GM23338 (cell line): ENCODE data around the gene NADK. TPM values are rescaled to one million over a fixed set of nuclear protein-coding genes. Genes with fewer than 3 reads are reported as not detected.

Source experiments
- ATAC-seq: fragments of 200-7000 bp; cut with Tn5 transposase; 3 replicates; pipeline ENCODE4 v1.9.1; 2020
- DNase-seq: peaks from one replicate; pipeline ENCODE4 v3.0.0-alpha.2; 2015; ENCODE audit warnings: low spot score
- H2AFZ ChIP-seq: fragments of 200-600 bp; sonication (generic); 2 replicates; pipeline ENCODE4 v1.8.0; 2016; ENCODE audit warnings: antibody characterized with exemption, mild to moderate bottlenecking, moderate library complexity
- H3F3A ChIP-seq: fragments of 200-600 bp; sonication (generic); replicated peaks from 2 replicates; pipeline ENCODE4 v1.8.0; 2017; ENCODE audit warnings: antibody characterized with exemption, mixed run types, low read depth
- H3K27ac ChIP-seq: fragments of 200-600 bp; sonication (generic); 2 replicates; pipeline ENCODE4 v1.6.1; 2016; ENCODE audit warnings: low read depth
- H3K27me3 ChIP-seq: fragments of 200-600 bp; sonication (generic); 2 replicates; pipeline ENCODE4 v1.8.0; 2016; ENCODE audit warnings: mild to moderate bottlenecking, mixed run types, moderate library complexity; ENCODE audit not compliant: insufficient read depth
- H3K36me3 ChIP-seq: fragments of 200-600 bp; sonication (generic); 2 replicates; pipeline ENCODE4 v1.8.0; 2016; ENCODE audit warnings: mild to moderate bottlenecking; ENCODE audit not compliant: insufficient read depth
- H3K4me1 ChIP-seq: fragments of 200-600 bp; sonication (generic); 2 replicates; pipeline ENCODE4 v1.8.0; 2016; ENCODE audit warnings: mild to moderate bottlenecking, moderate library complexity; ENCODE audit not compliant: insufficient read depth
- H3K4me2 ChIP-seq: fragments of 200-600 bp; sonication (generic); 2 replicates; pipeline ENCODE4 v1.7.1; 2017; ENCODE audit warnings: mixed run types
- H3K4me3 ChIP-seq: fragments of 200-600 bp; sonication (generic); 2 replicates; pipeline ENCODE4 v1.6.1; 2016; ENCODE audit warnings: mixed run types
- H3K79me2 ChIP-seq: fragments of 200-600 bp; sonication (generic); replicated peaks from 2 replicates; pipeline ENCODE4 v1.8.0; 2017; ENCODE audit warnings: mild to moderate bottlenecking; ENCODE audit not compliant: insufficient read depth
- H3K9me2 ChIP-seq: fragments of 200-600 bp; sonication (generic); 2 replicates; pipeline ENCODE4 v1.8.0; 2017; ENCODE audit not compliant: insufficient read depth
- H4K20me1 ChIP-seq: fragments of 200-600 bp; sonication (generic); replicated peaks from 2 replicates; pipeline ENCODE4 v1.8.0; 2017; ENCODE audit warnings: mild to moderate bottlenecking; ENCODE audit not compliant: insufficient read depth
- H3K27ac Mint-ChIP-seq: 2 replicates; pipeline ENCODE4 v1.8.0; 2020; ENCODE audit warnings: inconsistent platforms, mild to moderate bottlenecking, moderate library complexity, mixed read lengths
- H3K27me3 Mint-ChIP-seq: 3 replicates; pipeline ENCODE4 v1.8.0; 2022; ENCODE audit warnings: low read depth, mild to moderate bottlenecking, moderate library complexity, mixed read lengths, inconsistent platforms; ENCODE audit not compliant: insufficient read depth, poor library complexity
- H3K36me3 Mint-ChIP-seq: 3 replicates; pipeline ENCODE4 v1.8.0; 2021; ENCODE audit warnings: low read depth, mild to moderate bottlenecking, inconsistent platforms, moderate library complexity, mixed read lengths
- H3K4me1 Mint-ChIP-seq: 3 replicates; pipeline ENCODE4 v1.8.0; 2020; ENCODE audit warnings: mild to moderate bottlenecking, inconsistent platforms, mixed read lengths
- H3K4me3 Mint-ChIP-seq: 3 replicates; pipeline ENCODE4 v1.8.0; 2021; ENCODE audit warnings: moderate library complexity, mild to moderate bottlenecking, inconsistent platforms, mixed read lengths
- H3K9me3 Mint-ChIP-seq: 3 replicates; pipeline ENCODE4 v1.8.0; 2020; ENCODE audit warnings: moderate library complexity, mild to moderate bottlenecking, inconsistent platforms, mixed read lengths
- CREB1 ChIP-seq: fragments of 250-450 bp; sonication (Bioruptor Pico); IDR thresholded peaks from 2 replicates; pipeline ENCODE4 v1.5.0; 2020; ENCODE audit warnings: low read depth, mild to moderate bottlenecking, moderate library complexity
- EZH2 ChIP-seq: fragments of 200-600 bp; sonication (generic); IDR thresholded peaks from one replicate; pipeline ENCODE4 v1.8.0; 2017; ENCODE audit warnings: antibody characterized with exemption, mild to moderate bottlenecking, low read depth; ENCODE audit not compliant: unreplicated experiment
- EZH2phosphoT487 ChIP-seq: fragments of 200-600 bp; sonication (generic); IDR thresholded peaks from one replicate; pipeline ENCODE4 v1.8.1; 2018; ENCODE audit warnings: antibody characterized with exemption; ENCODE audit not compliant: unreplicated experiment
- JUNB ChIP-seq: IDR thresholded peaks from one replicate; pipeline ENCODE4 v1.6.1; 2016; ENCODE audit warnings: antibody characterized with exemption; ENCODE audit not compliant: unreplicated experiment
- NANOG ChIP-seq: IDR thresholded peaks from 2 replicates; pipeline ENCODE4 v1.6.1; 2016; ENCODE audit warnings: antibody characterized with exemption, borderline replicate concordance
- POLR2AphosphoS5 ChIP-seq: IDR thresholded peaks from 2 replicates; pipeline ENCODE4 v1.6.1; 2016; ENCODE audit warnings: antibody characterized with exemption, low read depth
- STAT1 ChIP-seq: IDR thresholded peaks from one replicate; pipeline ENCODE4 v1.6.1; 2016; ENCODE audit warnings: antibody characterized with exemption; ENCODE audit not compliant: unreplicated experiment
- ZNF114 ChIP-seq: fragments of 250-450 bp; sonication (Bioruptor Pico); IDR thresholded peaks from 2 replicates; pipeline ENCODE4 v1.5.0; 2020; ENCODE audit warnings: mild to moderate bottlenecking, moderate library complexity
- ZNF331 ChIP-seq: fragments of 250-450 bp; sonication (Bioruptor Pico); IDR thresholded peaks from 2 replicates; pipeline ENCODE4 v1.5.0; 2020; ENCODE audit warnings: low read depth, mild to moderate bottlenecking, moderate library complexity
- polyA plus RNA-seq: library from polyadenylated mRNA; unstranded; fragments of >200 nt; fragmentation: Nextera tagmentation; extraction: Ambion mirVana; gene quantifications from 2 replicates; pipeline ENCODE4 v1.2.1, GENCODE V29; 2016
- total RNA-seq: library from RNA; depleted of rRNA; stranded (reverse); fragments of >200 nt; shearing (Covaris generic); gene quantifications from 2 replicates; pipeline ENCODE4 v1.2.3, GENCODE V29; 2014
- TF ChIP-seq, protein P1 (sequence below): fragments of 250-450 bp; sonication (Bioruptor Pico); IDR thresholded peaks from 2 replicates; pipeline ENCODE4 v1.5.0; 2020; ENCODE audit warnings: mild to moderate bottlenecking, moderate library complexity
- TF ChIP-seq, protein P2 (sequence below), 2 experiments: fragments of 200-600 bp in 1 of 2; sonication (generic) in 1 of 2; conservative IDR thresholded peaks; 2 replicates each; pipeline versions ENCODE4 v1.5.1 to v1.6.1; 2016 to 2017; ENCODE audit warnings: antibody characterized with exemption in 2 of 2, low read depth in 2 of 2, mild to moderate bottlenecking in 2 of 2, moderate library complexity in 1 of 2
- TF ChIP-seq, protein P3 (sequence below): IDR thresholded peaks from one replicate; pipeline ENCODE4 v1.6.1; 2018; ENCODE audit warnings: antibody characterized with exemption; ENCODE audit not compliant: unreplicated experiment
- TF ChIP-seq, protein P4 (sequence below): IDR thresholded peaks from 2 replicates; pipeline ENCODE4 v1.6.1; 2016; ENCODE audit warnings: antibody characterized with exemption

The NADK gene
- total and polyA plus RNA-seq, 2 experiments from 2014 or later = 45.3 to 73.2 TPM

DNA sequence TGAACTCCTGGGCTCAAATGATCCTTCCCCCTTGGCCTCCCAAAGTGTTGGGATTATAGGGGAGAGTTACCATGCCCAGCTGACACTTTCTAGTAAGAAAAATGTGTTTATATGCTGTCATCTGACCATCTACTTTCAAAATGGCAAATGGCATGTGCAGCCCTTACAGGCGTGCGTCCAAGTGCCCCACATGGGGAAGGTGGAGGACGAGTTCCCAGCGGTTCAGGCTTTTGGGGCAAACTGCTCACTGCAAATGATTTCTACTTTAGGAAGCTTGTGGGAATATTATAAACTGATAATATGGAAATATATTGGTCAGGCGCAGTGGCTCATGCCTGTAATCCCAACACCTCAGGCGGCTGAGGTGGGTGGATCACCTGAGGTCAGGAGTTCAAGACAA lies 41.5 kb upstream of the NADK start:
- Mint-ChIP-seq H3K4me3 (no peak overlapping the region), H3K27me3 (peaks cover 7% of the 10 kb centered on the region), H3K4me1 (no peaks in the 10 kb centered on the region), H3K36me3 (peaks cover 67% of the 10 kb centered on the region), H3K27ac (no peak overlapping the region), H3K9me3 (no peaks in the 10 kb centered on the region)
- no peaks in the 10 kb centered on the region for H3K27me3 ChIP-seq
- TF ChIP-seq EZH2 = no peak
- TF ChIP-seq ZNF114 (CRISPR knock-in tag) = no peak
- TF ChIP-seq, protein P1, sequence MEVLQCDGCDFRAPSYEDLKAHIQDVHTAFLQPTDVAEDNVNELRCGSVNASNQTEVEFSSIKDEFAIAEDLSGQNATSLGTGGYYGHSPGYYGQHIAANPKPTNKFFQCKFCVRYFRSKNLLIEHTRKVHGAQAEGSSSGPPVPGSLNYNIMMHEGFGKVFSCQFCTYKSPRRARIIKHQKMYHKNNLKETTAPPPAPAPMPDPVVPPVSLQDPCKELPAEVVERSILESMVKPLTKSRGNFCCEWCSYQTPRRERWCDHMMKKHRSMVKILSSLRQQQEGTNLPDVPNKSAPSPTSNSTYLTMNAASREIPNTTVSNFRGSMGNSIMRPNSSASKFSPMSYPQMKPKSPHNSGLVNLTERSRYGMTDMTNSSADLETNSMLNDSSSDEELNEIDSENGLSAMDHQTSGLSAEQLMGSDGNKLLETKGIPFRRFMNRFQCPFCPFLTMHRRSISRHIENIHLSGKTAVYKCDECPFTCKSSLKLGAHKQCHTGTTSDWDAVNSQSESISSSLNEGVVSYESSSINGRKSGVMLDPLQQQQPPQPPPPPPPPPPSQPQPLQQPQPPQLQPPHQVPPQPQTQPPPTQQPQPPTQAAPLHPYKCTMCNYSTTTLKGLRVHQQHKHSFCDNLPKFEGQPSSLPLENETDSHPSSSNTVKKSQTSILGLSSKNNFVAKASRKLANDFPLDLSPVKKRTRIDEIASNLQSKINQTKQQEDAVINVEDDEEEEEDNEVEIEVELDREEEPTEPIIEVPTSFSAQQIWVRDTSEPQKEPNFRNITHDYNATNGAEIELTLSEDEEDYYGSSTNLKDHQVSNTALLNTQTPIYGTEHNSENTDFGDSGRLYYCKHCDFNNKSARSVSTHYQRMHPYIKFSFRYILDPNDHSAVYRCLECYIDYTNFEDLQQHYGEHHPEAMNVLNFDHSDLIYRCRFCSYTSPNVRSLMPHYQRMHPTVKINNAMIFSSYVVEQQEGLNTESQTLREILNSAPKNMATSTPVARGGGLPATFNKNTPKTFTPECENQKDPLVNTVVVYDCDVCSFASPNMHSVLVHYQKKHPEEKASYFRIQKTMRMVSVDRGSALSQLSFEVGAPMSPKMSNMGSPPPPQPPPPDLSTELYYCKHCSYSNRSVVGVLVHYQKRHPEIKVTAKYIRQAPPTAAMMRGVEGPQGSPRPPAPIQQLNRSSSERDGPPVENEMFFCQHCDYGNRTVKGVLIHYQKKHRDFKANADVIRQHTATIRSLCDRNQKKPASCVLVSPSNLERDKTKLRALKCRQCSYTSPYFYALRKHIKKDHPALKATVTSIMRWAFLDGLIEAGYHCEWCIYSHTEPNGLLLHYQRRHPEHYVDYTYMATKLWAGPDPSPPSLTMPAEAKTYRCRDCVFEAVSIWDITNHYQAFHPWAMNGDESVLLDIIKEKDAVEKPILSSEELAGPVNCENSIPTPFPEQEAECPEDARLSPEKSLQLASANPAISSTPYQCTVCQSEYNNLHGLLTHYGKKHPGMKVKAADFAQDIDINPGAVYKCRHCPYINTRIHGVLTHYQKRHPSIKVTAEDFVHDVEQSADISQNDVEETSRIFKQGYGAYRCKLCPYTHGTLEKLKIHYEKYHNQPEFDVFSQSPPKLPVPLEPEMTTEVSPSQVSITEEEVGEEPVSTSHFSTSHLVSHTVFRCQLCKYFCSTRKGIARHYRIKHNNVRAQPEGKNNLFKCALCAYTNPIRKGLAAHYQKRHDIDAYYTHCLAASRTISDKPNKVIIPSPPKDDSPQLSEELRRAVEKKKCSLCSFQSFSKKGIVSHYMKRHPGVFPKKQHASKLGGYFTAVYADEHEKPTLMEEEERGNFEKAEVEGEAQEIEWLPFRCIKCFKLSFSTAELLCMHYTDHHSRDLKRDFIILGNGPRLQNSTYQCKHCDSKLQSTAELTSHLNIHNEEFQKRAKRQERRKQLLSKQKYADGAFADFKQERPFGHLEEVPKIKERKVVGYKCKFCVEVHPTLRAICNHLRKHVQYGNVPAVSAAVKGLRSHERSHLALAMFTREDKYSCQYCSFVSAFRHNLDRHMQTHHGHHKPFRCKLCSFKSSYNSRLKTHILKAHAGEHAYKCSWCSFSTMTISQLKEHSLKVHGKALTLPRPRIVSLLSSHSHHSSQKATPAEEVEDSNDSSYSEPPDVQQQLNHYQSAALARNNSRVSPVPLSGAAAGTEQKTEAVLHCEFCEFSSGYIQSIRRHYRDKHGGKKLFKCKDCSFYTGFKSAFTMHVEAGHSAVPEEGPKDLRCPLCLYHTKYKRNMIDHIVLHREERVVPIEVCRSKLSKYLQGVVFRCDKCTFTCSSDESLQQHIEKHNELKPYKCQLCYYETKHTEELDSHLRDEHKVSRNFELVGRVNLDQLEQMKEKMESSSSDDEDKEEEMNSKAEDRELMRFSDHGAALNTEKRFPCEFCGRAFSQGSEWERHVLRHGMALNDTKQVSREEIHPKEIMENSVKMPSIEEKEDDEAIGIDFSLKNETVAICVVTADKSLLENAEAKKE (CRISPR knock-in tag) = no peak
- TF ChIP-seq JUNB = no peak
- no peak for TF ChIP-seq CREB1 (CRISPR knock-in tag)
- no peak for TF ChIP-seq NANOG
- TF ChIP-seq, protein P2, sequence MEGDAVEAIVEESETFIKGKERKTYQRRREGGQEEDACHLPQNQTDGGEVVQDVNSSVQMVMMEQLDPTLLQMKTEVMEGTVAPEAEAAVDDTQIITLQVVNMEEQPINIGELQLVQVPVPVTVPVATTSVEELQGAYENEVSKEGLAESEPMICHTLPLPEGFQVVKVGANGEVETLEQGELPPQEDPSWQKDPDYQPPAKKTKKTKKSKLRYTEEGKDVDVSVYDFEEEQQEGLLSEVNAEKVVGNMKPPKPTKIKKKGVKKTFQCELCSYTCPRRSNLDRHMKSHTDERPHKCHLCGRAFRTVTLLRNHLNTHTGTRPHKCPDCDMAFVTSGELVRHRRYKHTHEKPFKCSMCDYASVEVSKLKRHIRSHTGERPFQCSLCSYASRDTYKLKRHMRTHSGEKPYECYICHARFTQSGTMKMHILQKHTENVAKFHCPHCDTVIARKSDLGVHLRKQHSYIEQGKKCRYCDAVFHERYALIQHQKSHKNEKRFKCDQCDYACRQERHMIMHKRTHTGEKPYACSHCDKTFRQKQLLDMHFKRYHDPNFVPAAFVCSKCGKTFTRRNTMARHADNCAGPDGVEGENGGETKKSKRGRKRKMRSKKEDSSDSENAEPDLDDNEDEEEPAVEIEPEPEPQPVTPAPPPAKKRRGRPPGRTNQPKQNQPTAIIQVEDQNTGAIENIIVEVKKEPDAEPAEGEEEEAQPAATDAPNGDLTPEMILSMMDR (conservative IDR thresholded peaks at IDR 0.05; ENCODE audit: low read depth in 2 of 2) = no peak
- TF ChIP-seq, protein P3, sequence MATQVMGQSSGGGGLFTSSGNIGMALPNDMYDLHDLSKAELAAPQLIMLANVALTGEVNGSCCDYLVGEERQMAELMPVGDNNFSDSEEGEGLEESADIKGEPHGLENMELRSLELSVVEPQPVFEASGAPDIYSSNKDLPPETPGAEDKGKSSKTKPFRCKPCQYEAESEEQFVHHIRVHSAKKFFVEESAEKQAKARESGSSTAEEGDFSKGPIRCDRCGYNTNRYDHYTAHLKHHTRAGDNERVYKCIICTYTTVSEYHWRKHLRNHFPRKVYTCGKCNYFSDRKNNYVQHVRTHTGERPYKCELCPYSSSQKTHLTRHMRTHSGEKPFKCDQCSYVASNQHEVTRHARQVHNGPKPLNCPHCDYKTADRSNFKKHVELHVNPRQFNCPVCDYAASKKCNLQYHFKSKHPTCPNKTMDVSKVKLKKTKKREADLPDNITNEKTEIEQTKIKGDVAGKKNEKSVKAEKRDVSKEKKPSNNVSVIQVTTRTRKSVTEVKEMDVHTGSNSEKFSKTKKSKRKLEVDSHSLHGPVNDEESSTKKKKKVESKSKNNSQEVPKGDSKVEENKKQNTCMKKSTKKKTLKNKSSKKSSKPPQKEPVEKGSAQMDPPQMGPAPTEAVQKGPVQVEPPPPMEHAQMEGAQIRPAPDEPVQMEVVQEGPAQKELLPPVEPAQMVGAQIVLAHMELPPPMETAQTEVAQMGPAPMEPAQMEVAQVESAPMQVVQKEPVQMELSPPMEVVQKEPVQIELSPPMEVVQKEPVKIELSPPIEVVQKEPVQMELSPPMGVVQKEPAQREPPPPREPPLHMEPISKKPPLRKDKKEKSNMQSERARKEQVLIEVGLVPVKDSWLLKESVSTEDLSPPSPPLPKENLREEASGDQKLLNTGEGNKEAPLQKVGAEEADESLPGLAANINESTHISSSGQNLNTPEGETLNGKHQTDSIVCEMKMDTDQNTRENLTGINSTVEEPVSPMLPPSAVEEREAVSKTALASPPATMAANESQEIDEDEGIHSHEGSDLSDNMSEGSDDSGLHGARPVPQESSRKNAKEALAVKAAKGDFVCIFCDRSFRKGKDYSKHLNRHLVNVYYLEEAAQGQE = no peak
- TF ChIP-seq POLR2AphosphoS5 = no peak
- TF ChIP-seq STAT1 = no peak
- TF ChIP-seq ZNF331 = no peak
- TF ChIP-seq EZH2phosphoT487 = no peak
- TF ChIP-seq, protein P4, sequence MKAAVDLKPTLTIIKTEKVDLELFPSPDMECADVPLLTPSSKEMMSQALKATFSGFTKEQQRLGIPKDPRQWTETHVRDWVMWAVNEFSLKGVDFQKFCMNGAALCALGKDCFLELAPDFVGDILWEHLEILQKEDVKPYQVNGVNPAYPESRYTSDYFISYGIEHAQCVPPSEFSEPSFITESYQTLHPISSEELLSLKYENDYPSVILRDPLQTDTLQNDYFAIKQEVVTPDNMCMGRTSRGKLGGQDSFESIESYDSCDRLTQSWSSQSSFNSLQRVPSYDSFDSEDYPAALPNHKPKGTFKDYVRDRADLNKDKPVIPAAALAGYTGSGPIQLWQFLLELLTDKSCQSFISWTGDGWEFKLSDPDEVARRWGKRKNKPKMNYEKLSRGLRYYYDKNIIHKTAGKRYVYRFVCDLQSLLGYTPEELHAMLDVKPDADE = no peak
- no peaks in the 10 kb centered on the region for H3K4me1 ChIP-seq
- no peak overlapping the region for H2AFZ ChIP-seq
- H4K20me1 ChIP-seq = peaks cover 21% of the 10 kb centered on the region
- peaks cover 43% of the 10 kb centered on the region for H3K79me2 ChIP-seq
- H3K4me2 ChIP-seq = no peak overlapping the region
- no peak overlapping the region for H3K4me3 ChIP-seq
- H3F3A ChIP-seq = peaks cover 27% of the 10 kb centered on the region
- H3K36me3 ChIP-seq = peaks cover 43% of the 10 kb centered on the region
- no peak for DNase-seq
- no peak for ATAC-seq
- no peaks in the 10 kb centered on the region for H3K9me2 ChIP-seq
- H3K27ac ChIP-seq = no peak overlapping the region
